Testis (tissue), 2 donors: Measurements from ENCODE around the gene TUT7.

Experiments used
- POLR2A ChIP-seq: fragments of 450-650 bp; IDR thresholded peaks from one replicate; pipeline ENCODE4 v1.6.1; 2017; ENCODE audit warnings: antibody characterized with exemption, mild to moderate bottlenecking, moderate library complexity
- TF ChIP-seq, protein P1 (sequence below), 3 experiments: fragments of 450-650 bp in 2 of 3; fragments of 200-600 bp in 1 of 3; sonication (generic) in 1 of 3; IDR thresholded peaks; one replicate each; pipeline ENCODE4 v1.5.1; 2016 to 2019; ENCODE audit warnings: antibody characterized with exemption in 3 of 3, mild to moderate bottlenecking in 2 of 3, moderate library complexity in 1 of 3

DNA sequence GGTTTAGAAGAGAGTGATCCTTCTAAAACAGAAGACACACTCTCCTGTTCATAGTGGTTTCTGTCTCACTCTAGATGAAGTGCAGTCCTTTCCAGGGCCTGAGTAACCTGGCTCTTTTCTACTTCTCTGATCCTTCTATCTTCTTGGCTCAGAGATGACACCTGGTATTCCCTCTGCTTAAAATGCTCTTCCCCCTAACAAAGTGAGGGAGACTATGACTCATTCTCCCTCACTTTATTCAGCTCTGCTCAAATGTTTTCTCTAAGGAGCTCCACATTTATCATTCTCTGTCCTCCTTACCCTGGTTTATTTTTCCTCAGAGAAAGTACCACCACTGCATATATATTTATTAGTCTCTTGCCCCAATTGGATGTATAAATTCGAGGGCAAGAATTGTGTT, 24.6 kb downstream of the TUT7 start:
- TF ChIP-seq, protein P1, sequence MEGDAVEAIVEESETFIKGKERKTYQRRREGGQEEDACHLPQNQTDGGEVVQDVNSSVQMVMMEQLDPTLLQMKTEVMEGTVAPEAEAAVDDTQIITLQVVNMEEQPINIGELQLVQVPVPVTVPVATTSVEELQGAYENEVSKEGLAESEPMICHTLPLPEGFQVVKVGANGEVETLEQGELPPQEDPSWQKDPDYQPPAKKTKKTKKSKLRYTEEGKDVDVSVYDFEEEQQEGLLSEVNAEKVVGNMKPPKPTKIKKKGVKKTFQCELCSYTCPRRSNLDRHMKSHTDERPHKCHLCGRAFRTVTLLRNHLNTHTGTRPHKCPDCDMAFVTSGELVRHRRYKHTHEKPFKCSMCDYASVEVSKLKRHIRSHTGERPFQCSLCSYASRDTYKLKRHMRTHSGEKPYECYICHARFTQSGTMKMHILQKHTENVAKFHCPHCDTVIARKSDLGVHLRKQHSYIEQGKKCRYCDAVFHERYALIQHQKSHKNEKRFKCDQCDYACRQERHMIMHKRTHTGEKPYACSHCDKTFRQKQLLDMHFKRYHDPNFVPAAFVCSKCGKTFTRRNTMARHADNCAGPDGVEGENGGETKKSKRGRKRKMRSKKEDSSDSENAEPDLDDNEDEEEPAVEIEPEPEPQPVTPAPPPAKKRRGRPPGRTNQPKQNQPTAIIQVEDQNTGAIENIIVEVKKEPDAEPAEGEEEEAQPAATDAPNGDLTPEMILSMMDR (IDR thresholded peaks at IDR 0.05), result no peak
- no peak for TF ChIP-seq POLR2A
